HFF-Myc (cell line): ENCODE data around the gene SFTPB.
"Not testable (repeated sequence)": the region's sequence is repeated elsewhere in the genome, so short reads cannot be mapped to it uniquely, and the experiment has no call there.

ENCODE experiments used
- DNase-seq: peaks from one replicate; pipeline ENCODE4 v3.0.0-alpha.2; 2011; ENCODE audit warnings: low read depth; ENCODE audit errors: extremely low read depth
- H3K4me3 ChIP-seq: replicated peaks from 2 replicates; pipeline ENCODE4 v1.5.1; 2011; ENCODE audit warnings: low read depth, mild to moderate bottlenecking, control low read depth, low read length
- CTCF ChIP-seq: IDR thresholded peaks from 2 replicates; pipeline ENCODE4 v1.5.1; 2012; ENCODE audit warnings: mild to moderate bottlenecking, low read depth, low read length, control low read depth; ENCODE audit errors: missing control alignments

Gene SFTPB

GRCh38 chr2:85678377-85678776, 10.4 kb upstream of the SFTPB start:
- no peak overlapping the region for H3K4me3 ChIP-seq
- no peak for TF ChIP-seq CTCF
- no peak for DNase-seq

GRCh38 chr2:85675866-85676548, 8.0 kb upstream of the SFTPB start:
- DNase-seq = no peak
- no peak overlapping the region for H3K4me3 ChIP-seq
- no peak for TF ChIP-seq CTCF

GRCh38 chr2:85675427-85675826, 7.4 kb upstream of the SFTPB start:
- H3K4me3 ChIP-seq = no peak overlapping the region
- DNase-seq = no peak
- TF ChIP-seq CTCF = no peak

GRCh38 chr2:85674417-85674816, 6.4 kb upstream of the SFTPB start:
- DNase-seq = no peak
- no peak for TF ChIP-seq CTCF
- H3K4me3 ChIP-seq = no peak overlapping the region

GRCh38 chr2:85673716-85674375, 5.8 kb upstream of the SFTPB start:
- no peak overlapping the region for H3K4me3 ChIP-seq
- no peak for TF ChIP-seq CTCF
- DNase-seq = no peak

- no peak for TF ChIP-seq CTCF
- no peak for DNase-seq
- H3K4me3 ChIP-seq = no peak overlapping the region
These were observed 4.5 kb upstream of the SFTPB start for GRCh38 chr2:85672456-85672855.

- not testable (repeated sequence) for DNase-seq
These were observed 2.4 kb upstream of the SFTPB start for GRCh38 chr2:85670416-85670815.

More at GRCh38 chr2:85670416-85670815, 2.4 kb upstream of the SFTPB start:
- not testable (repeated sequence) for H3K4me3 ChIP-seq
